ENCODE data around the gene PPP4C.
"Not testable (repeated sequence)": the region's sequence is repeated elsewhere in the genome, so short reads cannot be mapped to it uniquely, and the experiment has no call there.

The PPP4C gene

GRCh38 chr16:30075503-30076275, at the start of gene PPP4C:
PPP4C (plus strand) TSS chr16:30075994; CDS start chr16:30076378, 384 bp downstream.
- peak; percentile 94 to 96 (median 95) for DNase-seq

- no peak for DNase-seq
These were observed 49.3 kb upstream of the PPP4C start for GRCh38 chr16:30026449-30026848.

- no peak for DNase-seq
These were observed 48.0 kb upstream of the PPP4C start for GRCh38 chr16:30027588-30028437.

GRCh38 chr16:30028438-30029076, 47.2 kb upstream of the PPP4C start:
- peak in 1 of 3 donors; percentile 43 for DNase-seq

- no peak for DNase-seq
These were observed 45.6 kb upstream of the PPP4C start for GRCh38 chr16:30030011-30030685.

- no peak for DNase-seq
These were observed 44.9 kb upstream of the PPP4C start, which contains the start of gene TLCD3B for GRCh38 chr16:30030841-30031413. TLCD3B (minus strand) TSS chr16:30031271; CDS start chr16:30030527, 744 bp downstream.

- DNase-seq: no peak
These were observed 44.3 kb upstream of the PPP4C start for GRCh38 chr16:30031477-30031918.

- peak; percentile 71 to 81 (median 75) for DNase-seq
These were observed 43.5 kb upstream of the PPP4C start for GRCh38 chr16:30032083-30032819.

- DNase-seq: no peak
These were observed 42.5 kb upstream of the PPP4C start for GRCh38 chr16:30033270-30033669.

- peak; percentile 18 to 62 (median 60) for DNase-seq
These were observed 35.6 kb upstream of the PPP4C start for GRCh38 chr16:30040221-30040620.

- DNase-seq: not testable (repeated sequence)
These were observed 35.1 kb upstream of the PPP4C start for GRCh38 chr16:30040690-30041089.

- peak; percentile 65 to 69 (median 69) for DNase-seq
These were observed 34.0 kb upstream of the PPP4C start for GRCh38 chr16:30041841-30042240.

- no peak for DNase-seq
These were observed 29.6 kb upstream of the PPP4C start for GRCh38 chr16:30046178-30046577.

GRCh38 chr16:30046588-30046987, 29.2 kb upstream of the PPP4C start:
- no peak for DNase-seq

GRCh38 chr16:30049871-30050270, 25.9 kb upstream of the PPP4C start:
- DNase-seq: no peak

GRCh38 chr16:30051518-30051917, 24.3 kb upstream of the PPP4C start:
- DNase-seq: peak in 1 of 3 donors; percentile 34

- peak; percentile 96 to 98 (median 98) for DNase-seq
These were observed 23.0 kb upstream of the PPP4C start for GRCh38 chr16:30052671-30053372.

- peak; percentile 44 to 60 (median 59) for DNase-seq
These were observed 22.3 kb upstream of the PPP4C start for GRCh38 chr16:30053376-30054015.

GRCh38 chr16:30054451-30054850, 21.3 kb upstream of the PPP4C start:
- DNase-seq: no peak

GRCh38 chr16:30054959-30055553, 20.7 kb upstream of the PPP4C start:
- peak; percentile 49 to 73 (median 54) for DNase-seq

All from suppressor macrophage treated with lipopolysaccharide for 1 hour (primary cell).